LHCN-M2 (cell line): ENCODE results near the gene CCIN. TPM values are rescaled to one million over a fixed set of nuclear protein-coding genes. Genes with fewer than 3 reads are reported as not detected.

Experiments
- DNase-seq: peaks from one replicate; pipeline ENCODE4 v3.0.0-alpha.2; 2012; ENCODE audit warnings: low read depth
- total RNA-seq: library from RNA; depleted of rRNA; stranded (reverse); fragments of >200 nt; gene quantifications from 2 replicates; pipeline ENCODE4 v1.2.3, GENCODE V29; 2014

CCIN gene
- total RNA-seq, 1 experiment from 2014 or later: 1.8 TPM

DNA sequence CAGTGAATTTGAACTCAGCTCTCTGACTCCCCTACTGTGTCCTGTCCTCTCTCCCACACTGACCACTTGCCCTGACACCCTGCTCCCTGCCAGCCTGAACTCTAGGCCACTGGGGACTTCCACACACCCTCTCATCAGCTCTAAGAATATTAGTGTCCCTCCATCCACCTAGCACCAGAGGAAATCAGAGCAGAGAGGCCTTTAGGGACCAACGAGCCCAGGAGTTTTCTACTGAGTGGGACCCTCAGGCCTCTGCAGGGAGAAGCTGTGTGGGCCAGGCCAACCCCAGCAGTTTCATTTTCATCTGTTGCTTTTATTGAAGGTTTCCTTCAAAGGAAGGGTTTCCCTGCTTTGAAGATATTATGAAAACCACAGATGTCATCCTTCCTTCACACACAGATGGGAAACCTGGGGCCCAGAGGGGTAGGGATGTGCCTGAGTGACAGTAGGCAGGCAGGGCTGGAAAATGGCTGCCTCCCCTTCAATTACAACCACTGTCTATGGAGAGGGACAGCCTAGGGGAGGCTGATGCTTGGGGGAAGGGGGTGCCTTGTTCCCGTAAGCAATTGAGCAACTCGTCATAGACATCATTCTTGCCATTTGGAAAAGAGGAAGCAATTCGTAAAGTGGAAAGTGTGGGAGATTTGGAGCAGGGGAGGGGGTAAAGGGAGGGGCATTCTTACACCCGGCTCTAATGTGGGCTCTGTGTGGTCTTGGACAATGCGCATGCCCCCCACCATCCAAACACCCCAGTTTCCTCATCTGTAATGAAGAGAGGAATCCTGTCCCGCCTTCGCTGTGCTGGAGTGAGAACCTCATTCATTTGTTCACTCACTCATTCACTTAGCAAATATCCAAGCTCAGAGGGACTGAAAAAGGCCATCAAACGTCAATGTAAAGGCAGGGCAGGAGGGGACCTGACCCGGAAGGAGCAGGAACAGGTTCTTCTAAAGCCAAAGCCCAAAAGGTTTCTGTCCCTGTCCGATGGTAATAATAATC lies 28.8 kb upstream of the CCIN start:
- no peak for DNase-seq

DNA sequence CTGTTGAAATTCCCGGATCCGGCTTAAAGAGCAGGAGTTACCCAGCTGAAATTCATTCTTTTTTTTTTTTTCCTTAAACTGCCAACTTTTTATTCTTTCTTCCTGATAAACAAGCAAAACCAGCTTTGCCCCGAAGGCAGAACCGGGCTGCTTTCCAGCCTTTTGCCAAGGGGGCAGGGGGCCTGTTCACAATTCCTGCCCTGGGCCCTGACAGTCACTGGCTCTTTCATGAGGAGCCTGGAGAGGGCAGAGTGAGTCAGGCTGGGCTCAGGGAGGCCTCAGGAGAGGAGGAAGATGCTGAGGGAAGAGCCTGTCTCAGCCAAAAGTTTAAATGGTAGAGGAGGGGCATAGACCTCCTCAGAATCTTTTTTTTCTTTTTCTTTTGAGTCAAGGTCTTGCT lies 27.9 kb upstream of the CCIN start:
- no peak for DNase-seq

- DNase-seq: no peak
These were observed 27.4 kb upstream of the CCIN start for GRCh38 chr9:36141761-36142160.

DNA sequence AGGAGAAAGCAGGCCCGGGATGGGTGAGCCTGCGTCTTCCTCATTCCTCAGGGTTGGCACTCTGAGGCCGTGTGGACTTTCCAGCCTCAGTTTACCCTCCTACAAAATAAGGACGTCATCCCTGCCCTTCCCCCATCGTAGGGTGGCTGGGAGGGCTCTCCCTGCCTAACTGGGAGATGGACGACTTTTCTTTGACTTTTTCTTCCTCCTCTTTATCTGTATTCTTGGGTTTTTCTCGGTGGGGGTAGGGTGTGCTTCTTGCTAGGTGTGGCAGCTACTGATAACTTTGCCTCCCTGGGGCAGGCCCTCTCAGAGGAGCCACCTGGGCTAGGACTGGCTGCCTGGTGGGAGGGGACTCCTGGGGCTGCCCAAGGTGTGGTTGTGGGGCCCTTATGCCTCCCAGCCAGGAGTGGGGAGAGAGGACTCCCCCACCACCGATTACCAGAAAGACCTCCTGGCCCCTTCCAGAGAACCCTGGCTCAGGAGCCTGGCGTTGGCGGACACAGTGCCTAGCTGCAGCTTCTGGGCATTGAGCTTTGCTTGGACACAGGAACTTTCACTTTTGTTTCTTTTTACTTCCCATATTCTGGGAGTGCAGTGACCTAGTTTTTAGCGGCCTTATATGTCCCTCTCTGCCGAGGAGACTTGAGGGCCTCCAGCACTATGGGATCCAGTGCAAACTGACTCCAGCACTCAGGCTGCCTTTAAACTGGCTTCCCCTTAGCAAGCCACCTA lies 26.5 kb upstream of the CCIN start:
- no peak for DNase-seq

DNA sequence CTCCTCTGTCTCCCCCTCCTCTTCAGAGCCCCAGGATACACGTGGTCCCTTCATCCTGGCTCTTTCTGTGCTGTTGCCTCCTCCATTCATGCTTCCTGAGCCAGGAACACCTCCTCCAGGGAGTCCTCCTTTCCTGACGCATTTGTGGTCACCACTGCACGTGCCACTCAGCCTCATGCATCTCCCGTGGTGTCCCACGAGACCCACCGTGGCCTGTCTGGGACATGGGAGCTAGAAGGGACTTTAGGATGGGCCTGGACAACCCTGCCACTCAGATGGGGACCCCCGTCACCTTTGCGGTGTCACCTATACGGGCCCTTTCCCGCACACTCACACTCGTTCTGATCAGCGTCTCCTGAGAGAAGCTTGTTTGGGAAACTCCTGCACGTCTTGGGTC lies 25.9 kb upstream of the CCIN start:
- no peak for DNase-seq

GRCh38 chr9:36144309-36145232 lies 24.6 kb upstream of the CCIN start:
- no peak for DNase-seq

DNA sequence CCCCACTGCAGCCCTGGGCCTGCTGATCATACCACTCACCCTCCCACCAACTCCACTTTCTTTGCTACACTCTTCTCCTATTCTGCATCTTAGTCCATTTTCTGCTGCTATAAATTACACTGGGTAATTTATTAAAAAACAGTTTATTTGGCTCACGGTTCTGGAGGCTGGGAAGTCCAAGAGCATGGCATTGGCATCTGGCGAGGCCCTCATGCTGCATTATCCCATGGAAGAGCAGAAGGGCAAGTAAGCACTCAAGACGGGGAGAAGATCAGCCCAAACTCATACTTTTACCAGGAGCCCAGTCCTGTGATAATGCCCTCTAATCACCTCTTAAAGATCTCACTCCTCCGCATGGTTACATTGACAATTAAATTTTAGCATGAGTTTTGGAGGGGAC lies 23.2 kb upstream of the CCIN start:
- no peak for DNase-seq

- DNase-seq: no peak
These were observed 22.5 kb upstream of the CCIN start for GRCh38 chr9:36146651-36147050.

DNA sequence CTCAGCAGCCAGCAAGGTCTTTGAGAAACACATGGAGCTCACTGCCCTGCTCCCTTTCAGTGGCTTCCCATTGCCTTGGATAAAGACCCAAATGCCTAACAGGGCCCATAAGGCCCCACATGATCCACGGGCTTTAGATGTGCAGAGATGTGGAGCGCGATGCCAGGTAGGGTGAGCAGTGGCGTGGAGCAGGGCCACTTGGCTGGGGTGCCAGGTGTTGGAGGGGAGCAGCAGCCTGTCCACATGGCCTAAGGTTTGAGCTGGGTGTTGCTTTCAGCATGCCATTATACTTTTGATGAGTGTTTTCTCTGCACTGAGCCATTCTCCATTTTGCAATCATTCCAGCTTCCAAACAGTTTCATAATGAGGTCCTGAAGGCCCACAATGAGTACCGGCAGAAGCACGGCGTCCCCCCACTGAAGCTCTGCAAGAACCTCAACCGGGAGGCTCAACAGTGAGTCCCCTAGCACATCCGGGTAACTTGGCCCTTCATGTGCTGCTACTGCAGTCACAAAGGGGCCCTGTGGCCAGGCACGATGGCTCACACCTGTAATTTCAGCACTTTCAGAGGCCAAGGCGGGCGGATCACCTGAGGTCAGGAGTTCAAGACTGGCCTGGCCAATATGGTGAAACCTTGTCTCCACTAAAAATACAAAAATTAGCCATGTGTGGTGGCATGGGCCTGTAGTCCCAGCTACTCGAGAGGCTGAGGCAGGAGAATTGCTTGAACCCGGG lies 21.6 kb upstream of the CCIN start:
- no peak for DNase-seq

GRCh38 chr9:36148311-36149051 lies 20.7 kb upstream of the CCIN start:
- DNase-seq: peak; percentile 99

DNA sequence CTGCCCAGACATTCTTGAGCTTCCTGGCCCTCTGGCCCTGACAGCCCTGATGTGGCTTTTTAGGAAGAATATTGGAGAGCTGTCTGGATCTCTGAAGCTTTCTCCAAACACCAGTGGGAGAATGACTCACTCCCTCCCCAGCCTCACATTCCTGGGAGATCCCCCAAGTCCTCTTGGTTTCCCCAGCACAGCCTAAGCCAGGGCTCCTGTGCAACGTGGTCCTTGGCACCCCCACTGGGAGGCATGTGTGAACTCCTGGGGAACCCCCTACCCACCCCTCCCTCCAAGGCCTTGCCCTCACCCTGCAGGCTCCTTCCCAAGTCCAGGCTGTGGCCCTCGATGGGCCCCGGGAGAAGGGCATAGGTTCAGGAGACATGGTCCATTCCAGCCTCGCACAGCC lies 20.0 kb upstream of the CCIN start:
- DNase-seq: peak; percentile 70

- peak; percentile 37 for DNase-seq
These were observed 18.4 kb upstream of the CCIN start for GRCh38 chr9:36150574-36151315.

- peak; percentile 66 for DNase-seq
These were observed 17.6 kb upstream of the CCIN start for GRCh38 chr9:36151316-36152210.

DNA sequence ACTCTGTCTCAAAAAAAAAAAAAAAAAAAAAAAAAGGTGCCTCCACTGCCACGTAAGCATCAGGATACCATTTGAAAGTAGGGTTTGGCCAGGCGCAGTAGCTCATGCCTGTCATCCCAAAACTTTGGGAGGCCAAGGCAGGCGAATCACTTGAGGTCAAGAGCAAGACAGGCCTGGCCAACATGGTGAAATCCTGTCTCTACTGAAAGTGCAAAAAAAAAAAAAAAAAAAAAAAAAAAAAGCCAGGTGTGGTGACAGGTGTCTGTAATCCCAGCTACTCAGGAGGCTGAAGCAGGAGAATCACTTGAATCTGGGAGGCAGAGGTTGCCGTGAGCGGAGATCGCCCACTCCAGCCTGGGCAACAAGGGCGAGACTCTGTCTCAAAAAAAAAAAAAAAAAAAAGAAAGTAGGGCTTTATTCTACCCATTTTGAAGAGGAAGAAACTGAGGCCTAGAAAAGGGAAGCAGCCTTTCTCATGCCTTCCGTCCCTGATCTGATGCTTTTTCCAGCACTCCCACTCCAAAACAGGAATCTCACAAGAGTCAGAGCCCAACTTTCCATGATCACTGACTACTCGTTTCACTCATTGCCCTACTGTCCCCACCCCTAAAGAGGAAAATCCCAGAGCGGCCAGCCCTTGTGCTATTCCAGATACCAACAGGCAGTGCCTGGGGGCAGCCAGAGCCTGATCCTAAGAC lies 16.3 kb upstream of the CCIN start:
- no peak for DNase-seq

DNA sequence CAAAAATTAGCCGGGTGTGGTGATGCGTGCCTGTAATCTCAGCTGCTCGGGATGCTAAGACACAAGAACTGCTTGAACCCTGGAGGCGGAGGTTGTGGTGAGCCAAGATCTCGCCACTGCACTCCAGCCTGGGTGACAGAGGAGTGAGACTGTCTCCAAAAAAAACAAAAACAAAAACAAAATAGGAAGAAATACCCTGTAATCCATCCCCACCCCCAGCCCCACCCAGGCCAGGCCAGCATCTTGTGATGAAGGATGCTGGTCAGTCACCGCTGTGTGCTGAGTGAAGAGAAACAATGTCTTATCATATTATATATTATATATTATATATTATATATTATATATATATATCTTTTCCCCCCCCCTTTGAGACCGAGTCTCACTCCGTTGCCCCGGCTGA lies 15.4 kb upstream of the CCIN start:
- DNase-seq: no peak

GRCh38 chr9:36154331-36154952 lies 14.7 kb upstream of the CCIN start:
- DNase-seq: peak; percentile 59

DNA sequence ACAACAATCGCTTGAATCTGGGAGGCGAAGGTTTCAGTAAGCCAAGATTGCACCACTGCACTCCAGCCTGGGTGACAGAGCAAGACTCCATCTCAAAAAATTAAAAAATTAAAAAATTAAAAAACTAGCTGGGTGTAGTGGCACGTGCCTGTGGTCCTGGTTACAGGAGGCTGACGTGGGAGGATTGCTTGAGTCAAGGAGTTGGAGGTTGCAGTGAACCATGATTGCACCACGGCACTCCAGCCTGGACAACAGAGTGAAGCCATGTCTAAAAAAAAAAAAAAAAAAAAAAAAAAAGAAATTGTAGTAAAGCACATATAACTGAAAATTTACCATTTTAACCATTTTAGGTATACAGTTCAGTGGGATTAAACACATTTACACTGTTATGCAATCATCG lies 13.1 kb upstream of the CCIN start:
- no peak for DNase-seq
